ENCODE results near the gene ARFGEF3. TPM values are rescaled to one million over a fixed set of nuclear protein-coding genes. Genes with fewer than 3 reads are reported as not detected.

ARFGEF3 gene
- total and polyA plus RNA-seq, 10 of the 15 experiments (the other 5 are each of a cell fraction or from before 2014, with no cell fraction given) = under 0.01 to 0.08 (median 0.02) TPM; not detected in 1

DNA sequence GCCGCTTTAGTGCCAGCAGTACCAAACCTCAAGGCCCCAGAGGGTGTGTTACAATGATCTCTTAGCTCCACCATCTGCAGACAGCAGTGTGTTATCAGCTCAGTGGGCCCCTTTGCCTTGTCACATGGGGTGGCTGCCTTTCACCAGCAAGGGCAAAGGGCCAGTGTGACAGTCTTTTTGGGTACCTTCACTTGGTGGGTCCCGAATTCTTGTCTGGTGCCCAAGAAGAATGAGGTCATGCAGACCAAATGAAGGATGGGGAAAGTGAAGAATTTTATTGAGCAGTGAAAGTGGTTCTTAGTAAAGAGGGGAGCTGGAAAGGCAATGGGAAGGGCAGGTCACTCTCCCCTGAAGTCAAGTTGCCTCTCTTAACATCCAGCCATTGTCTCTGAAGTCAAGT, 213.1 kb downstream of the ARFGEF3 start (continued):
- TF ChIP-seq, protein P1, sequence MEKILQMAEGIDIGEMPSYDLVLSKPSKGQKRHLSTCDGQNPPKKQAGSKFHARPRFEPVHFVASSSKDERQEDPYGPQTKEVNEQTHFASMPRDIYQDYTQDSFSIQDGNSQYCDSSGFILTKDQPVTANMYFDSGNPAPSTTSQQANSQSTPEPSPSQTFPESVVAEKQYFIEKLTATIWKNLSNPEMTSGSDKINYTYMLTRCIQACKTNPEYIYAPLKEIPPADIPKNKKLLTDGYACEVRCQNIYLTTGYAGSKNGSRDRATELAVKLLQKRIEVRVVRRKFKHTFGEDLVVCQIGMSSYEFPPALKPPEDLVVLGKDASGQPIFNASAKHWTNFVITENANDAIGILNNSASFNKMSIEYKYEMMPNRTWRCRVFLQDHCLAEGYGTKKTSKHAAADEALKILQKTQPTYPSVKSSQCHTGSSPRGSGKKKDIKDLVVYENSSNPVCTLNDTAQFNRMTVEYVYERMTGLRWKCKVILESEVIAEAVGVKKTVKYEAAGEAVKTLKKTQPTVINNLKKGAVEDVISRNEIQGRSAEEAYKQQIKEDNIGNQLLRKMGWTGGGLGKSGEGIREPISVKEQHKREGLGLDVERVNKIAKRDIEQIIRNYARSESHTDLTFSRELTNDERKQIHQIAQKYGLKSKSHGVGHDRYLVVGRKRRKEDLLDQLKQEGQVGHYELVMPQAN (conservative IDR thresholded peaks at IDR 0.05) = no peak

DNA sequence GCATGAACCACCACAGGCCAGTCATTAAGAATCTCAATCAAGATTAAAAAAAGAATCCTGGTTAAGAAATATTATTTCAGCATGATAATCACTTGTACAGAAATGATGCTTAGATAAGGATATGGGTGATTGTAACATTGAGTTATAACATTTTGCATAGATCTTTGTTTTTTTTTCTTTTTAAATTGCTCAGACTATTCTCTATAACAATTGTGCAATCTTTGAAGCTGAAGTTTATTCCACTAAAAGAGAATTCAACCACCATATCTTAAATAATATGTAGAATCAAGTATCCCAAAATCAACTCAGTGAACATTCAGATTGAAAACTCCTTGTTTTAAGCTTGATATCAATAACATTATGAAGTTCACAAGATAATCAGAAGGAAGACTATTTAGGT, 215.3 kb downstream of the ARFGEF3 start:
- intact Hi-C loops (cut with micrococcal nuclease; ENCODE audit: unreplicated experiment) = no loop called here
- no TSS peak for BruUV-seq (replicated peaks)
- Histone ChIP-seq H3K79me2 (ENCODE audit: control insufficient read depth, insufficient read depth, low read length) (no peaks in the 10 kb centered on the region), H3K4me1 (ENCODE audit: control insufficient read depth, insufficient read depth, low read length) (no peaks in the 10 kb centered on the region), H3K27me3 (replicated peaks in 1 of 2; ENCODE audit: control insufficient read depth in 2 of 2, insufficient read depth in 2 of 2, low read length in 1 of 2) (no peaks in the 10 kb centered on the region; a peak in 2 of 4 replicates), H3K36me3 (ENCODE audit: control insufficient read depth in 2 of 2, insufficient read depth in 2 of 2, low read length in 1 of 2) (no peaks in the 10 kb centered on the region), H3K4me2 (ENCODE audit: control insufficient read depth, insufficient read depth) (no peak overlapping the region), H3K9me3 (replicated peaks; ENCODE audit: control insufficient read depth, insufficient read depth, low read length) (no peaks in the 10 kb centered on the region), H3K9ac (ENCODE audit: control insufficient read depth, insufficient read depth, low read length) (no peak overlapping the region), H3K27ac (ENCODE audit: control insufficient read depth, insufficient read depth) (no peak overlapping the region), H2AFZ (ENCODE audit: control insufficient read depth, low read depth, low read length) (no peak overlapping the region), H3K4me3 (no peak overlapping the region), H4K20me1 (ENCODE audit: control insufficient read depth, insufficient read depth) (no peaks in the 10 kb centered on the region)
- FAIRE-seq = no peak
- SMC1A ChIA-PET (ENCODE audit: uncharacterized antibody, unreplicated experiment) = interaction anchor here (0.6 to 0.9 kb wide), 4 partner anchors 8 to 270 kb away, joined by 3 read pairs; no protein-coding TSS in a partner anchor
- ATAC-seq = no peak
- CTCF ChIA-PET = no interaction called here
- DNase-seq (ENCODE audit: low read depth, low spot score) = no peak
- POLR2A ChIA-PET = interaction anchor here (0.7 to 0.9 kb wide), 2 partner anchors 9 to 25 kb away, joined by 3 to 4 read pairs; no protein-coding TSS in a partner anchor
- RAD21 ChIA-PET (ENCODE audit: unreplicated experiment) = no interaction called here
- in situ Hi-C loops (cut with MboI) = no loop called here
- TF ChIP-seq MTA3 (IDR thresholded peaks at IDR 0.05; ENCODE audit: borderline replicate concordance, low read length) = no peak
- TF ChIP-seq STAT3 (IDR thresholded peaks at IDR 0.05; ENCODE audit: low read depth, low read length) = no peak
- TF ChIP-seq, protein P2, sequence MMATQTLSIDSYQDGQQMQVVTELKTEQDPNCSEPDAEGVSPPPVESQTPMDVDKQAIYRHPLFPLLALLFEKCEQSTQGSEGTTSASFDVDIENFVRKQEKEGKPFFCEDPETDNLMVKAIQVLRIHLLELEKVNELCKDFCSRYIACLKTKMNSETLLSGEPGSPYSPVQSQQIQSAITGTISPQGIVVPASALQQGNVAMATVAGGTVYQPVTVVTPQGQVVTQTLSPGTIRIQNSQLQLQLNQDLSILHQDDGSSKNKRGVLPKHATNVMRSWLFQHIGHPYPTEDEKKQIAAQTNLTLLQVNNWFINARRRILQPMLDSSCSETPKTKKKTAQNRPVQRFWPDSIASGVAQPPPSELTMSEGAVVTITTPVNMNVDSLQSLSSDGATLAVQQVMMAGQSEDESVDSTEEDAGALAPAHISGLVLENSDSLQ (IDR thresholded peaks at IDR 0.05) = no peak
- TF ChIP-seq SMC3 (IDR thresholded peaks at IDR 0.05; ENCODE audit: borderline replicate concordance, low read length) = no peak
- no peak for TF ChIP-seq SUZ12 (IDR thresholded peaks at IDR 0.05; ENCODE audit: unreplicated experiment)
- TF ChIP-seq, protein P3, sequence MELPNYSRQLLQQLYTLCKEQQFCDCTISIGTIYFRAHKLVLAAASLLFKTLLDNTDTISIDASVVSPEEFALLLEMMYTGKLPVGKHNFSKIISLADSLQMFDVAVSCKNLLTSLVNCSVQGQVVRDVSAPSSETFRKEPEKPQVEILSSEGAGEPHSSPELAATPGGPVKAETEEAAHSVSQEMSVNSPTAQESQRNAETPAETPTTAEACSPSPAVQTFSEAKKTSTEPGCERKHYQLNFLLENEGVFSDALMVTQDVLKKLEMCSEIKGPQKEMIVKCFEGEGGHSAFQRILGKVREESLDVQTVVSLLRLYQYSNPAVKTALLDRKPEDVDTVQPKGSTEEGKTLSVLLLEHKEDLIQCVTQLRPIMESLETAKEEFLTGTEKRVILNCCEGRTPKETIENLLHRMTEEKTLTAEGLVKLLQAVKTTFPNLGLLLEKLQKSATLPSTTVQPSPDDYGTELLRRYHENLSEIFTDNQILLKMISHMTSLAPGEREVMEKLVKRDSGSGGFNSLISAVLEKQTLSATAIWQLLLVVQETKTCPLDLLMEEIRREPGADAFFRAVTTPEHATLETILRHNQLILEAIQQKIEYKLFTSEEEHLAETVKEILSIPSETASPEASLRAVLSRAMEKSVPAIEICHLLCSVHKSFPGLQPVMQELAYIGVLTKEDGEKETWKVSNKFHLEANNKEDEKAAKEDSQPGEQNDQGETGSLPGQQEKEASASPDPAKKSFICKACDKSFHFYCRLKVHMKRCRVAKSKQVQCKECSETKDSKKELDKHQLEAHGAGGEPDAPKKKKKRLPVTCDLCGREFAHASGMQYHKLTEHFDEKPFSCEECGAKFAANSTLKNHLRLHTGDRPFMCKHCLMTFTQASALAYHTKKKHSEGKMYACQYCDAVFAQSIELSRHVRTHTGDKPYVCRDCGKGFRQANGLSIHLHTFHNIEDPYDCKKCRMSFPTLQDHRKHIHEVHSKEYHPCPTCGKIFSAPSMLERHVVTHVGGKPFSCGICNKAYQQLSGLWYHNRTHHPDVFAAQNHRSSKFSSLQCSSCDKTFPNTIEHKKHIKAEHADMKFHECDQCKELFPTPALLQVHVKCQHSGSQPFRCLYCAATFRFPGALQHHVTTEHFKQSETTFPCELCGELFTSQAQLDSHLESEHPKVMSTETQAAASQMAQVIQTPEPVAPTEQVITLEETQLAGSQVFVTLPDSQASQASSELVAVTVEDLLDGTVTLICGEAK (IDR thresholded peaks at IDR 0.05; ENCODE audit: borderline replicate concordance) = no peak
- TF ChIP-seq, protein P4, sequence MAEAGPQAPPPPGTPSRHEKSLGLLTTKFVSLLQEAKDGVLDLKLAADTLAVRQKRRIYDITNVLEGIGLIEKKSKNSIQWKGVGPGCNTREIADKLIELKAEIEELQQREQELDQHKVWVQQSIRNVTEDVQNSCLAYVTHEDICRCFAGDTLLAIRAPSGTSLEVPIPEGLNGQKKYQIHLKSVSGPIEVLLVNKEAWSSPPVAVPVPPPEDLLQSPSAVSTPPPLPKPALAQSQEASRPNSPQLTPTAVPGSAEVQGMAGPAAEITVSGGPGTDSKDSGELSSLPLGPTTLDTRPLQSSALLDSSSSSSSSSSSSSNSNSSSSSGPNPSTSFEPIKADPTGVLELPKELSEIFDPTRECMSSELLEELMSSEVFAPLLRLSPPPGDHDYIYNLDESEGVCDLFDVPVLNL (IDR thresholded peaks at IDR 0.05; ENCODE audit: low read depth, low read length) = no peak
- TF ChIP-seq HDAC2 (IDR thresholded peaks at IDR 0.05) = no peak
- TF ChIP-seq, protein P5, sequence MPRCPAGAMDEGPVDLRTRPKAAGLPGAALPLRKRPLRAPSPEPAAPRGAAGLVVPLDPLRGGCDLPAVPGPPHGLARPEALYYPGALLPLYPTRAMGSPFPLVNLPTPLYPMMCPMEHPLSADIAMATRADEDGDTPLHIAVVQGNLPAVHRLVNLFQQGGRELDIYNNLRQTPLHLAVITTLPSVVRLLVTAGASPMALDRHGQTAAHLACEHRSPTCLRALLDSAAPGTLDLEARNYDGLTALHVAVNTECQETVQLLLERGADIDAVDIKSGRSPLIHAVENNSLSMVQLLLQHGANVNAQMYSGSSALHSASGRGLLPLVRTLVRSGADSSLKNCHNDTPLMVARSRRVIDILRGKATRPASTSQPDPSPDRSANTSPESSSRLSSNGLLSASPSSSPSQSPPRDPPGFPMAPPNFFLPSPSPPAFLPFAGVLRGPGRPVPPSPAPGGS (IDR thresholded peaks at IDR 0.05; ENCODE audit: borderline replicate concordance, insufficient read depth, low read depth, low read length, poor library complexity, severe bottlenecking) = no peak
- TF ChIP-seq, protein P6, sequence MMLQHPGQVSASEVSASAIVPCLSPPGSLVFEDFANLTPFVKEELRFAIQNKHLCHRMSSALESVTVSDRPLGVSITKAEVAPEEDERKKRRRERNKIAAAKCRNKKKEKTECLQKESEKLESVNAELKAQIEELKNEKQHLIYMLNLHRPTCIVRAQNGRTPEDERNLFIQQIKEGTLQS (IDR thresholded peaks at IDR 0.05; ENCODE audit: borderline replicate concordance, extremely low read depth, low read depth, low read length) = no peak

Measured in GM12878 (cell line).